Coronary artery (tissue), 2 donors: ENCODE data around the gene FBXL4.

Source experiments
- DNase-seq: peaks from one replicate; pipeline ENCODE4 v3.0.0-alpha.2; 2017; ENCODE audit warnings: low spot score
- H3K27ac ChIP-seq, 2 donors: fragments of 200-600 bp; sonication (generic); one replicate each; pipeline ENCODE4 v1.5.1; 2016 to 2019
- H3K4me3 ChIP-seq: fragments of 200-600 bp; sonication (generic); 2 replicates; pipeline ENCODE4 v1.5.1; 2016; ENCODE audit warnings: mild to moderate bottlenecking, moderate library complexity
- CTCF ChIP-seq: fragments of 200-600 bp; sonication (generic); IDR thresholded peaks from one replicate; pipeline ENCODE4 v1.5.1; 2019; ENCODE audit warnings: antibody characterized with exemption

Gene FBXL4

GRCh38 chr6:98980819-98981218, 33.1 kb upstream of the FBXL4 start:
- TF ChIP-seq CTCF: no peak
- Histone ChIP-seq H3K4me3 (no peak overlapping the region), H3K27ac (no peak overlapping the region)
- DNase-seq: no peak

GRCh38 chr6:98977671-98978292, 30.0 kb upstream of the FBXL4 start:
- Histone ChIP-seq H3K27ac (no peak overlapping the region), H3K4me3 (no peak overlapping the region)
- DNase-seq: no peak
- no peak for TF ChIP-seq CTCF

GRCh38 chr6:98976674-98977385, 29.1 kb upstream of the FBXL4 start:
- Histone ChIP-seq H3K27ac (no peak overlapping the region), H3K4me3 (no peak overlapping the region)
- no peak for TF ChIP-seq CTCF
- DNase-seq: no peak

GRCh38 chr6:98975421-98975820, 27.7 kb upstream of the FBXL4 start:
- no peak for DNase-seq
- TF ChIP-seq CTCF: no peak
- no peak overlapping the region for H3K27ac ChIP-seq

GRCh38 chr6:98974309-98974708, 26.6 kb upstream of the FBXL4 start:
- no peak for TF ChIP-seq CTCF
- Histone ChIP-seq H3K4me3 (no peak overlapping the region), H3K27ac (no peak overlapping the region)
- DNase-seq: no peak

More at GRCh38 chr6:98975421-98975820, 27.7 kb upstream of the FBXL4 start:
- no peak overlapping the region for H3K4me3 ChIP-seq

GRCh38 chr6:98973571-98973970, 25.8 kb upstream of the FBXL4 start:
- Histone ChIP-seq H3K4me3 (no peak overlapping the region), H3K27ac (no peak overlapping the region)
- no peak for DNase-seq
- no peak for TF ChIP-seq CTCF

GRCh38 chr6:98971303-98971702, 23.6 kb upstream of the FBXL4 start:
- no peak overlapping the region for H3K27ac ChIP-seq
- no peak overlapping the region for H3K4me3 ChIP-seq
- TF ChIP-seq CTCF: no peak
- DNase-seq: no peak
